Stimulated activated CD8-positive, alpha-beta memory T cell treated with anti-CD3 and anti-CD28 coated beads, Interleukin-2, amount 100 ng/mL, for 1 hour (primary cell): ENCODE measurements around the gene LINC01488.

ENCODE experiments used
- DNase-seq, 2 donors: peaks; one replicate each; pipeline ENCODE4 v3.0.0-alpha.2; 2020; ENCODE audit warnings: low read depth in 2 of 2

The LINC01488 gene

DNA sequence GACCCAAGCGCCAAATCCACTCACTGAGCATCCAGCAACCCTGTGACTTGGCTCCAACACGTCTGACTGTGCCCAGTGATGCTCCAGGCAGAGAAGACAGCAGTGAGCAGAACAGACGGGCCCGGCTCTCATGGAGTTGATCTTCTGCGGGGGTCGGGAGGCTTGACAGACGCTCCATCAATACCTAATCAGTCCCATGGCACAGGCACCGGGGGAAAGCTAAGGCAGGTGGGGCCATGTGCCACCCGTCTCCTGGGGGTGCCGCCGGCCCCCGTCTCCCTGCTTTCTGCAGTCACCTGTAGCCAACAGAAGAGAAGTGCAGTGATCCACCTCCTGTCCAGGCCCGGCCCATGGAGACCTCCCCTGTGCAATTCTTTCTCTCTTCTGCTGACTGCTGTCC, 47.5 kb downstream of the LINC01488 start:
- no peak for DNase-seq

DNA sequence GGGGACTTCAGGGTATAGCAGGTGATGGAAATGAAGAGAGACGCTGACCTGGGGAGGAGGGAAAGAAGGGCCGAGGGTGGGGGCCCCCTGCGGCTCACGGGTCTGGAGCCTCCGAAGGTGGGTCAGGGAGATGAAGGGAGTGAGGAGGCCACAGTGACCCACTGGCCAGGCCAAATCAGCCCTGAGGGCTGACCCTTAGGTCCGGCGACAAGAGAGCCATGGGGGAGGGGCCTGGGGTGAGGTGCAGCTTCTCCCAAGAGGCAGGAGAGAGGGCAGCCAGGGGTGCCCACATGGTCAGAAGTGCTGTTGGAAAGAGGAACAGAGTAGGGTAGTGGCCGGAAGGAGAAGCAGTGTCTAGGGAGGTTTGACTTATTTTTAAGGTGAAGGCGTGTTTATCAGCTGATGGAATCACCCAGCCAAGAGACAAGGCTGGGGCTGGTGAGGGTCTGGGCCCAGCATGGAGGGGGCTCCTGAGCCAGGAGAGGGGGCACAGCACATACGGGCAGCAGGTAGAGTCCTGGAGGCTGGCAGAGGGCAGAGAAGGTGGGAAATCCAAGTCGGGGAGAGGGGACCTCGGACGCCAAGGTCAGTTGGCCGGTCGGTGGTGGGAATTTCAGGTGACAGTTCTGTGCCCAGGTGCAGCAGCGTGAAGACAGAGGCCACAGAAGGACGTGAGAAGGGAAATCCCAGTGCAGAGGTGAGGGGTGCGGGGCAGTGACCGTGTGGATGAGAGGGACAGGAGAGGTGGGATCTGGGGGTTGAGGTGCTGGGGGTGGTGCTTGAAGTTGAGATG, 49.0 kb downstream of the LINC01488 start:
- DNase-seq = no peak

DNA sequence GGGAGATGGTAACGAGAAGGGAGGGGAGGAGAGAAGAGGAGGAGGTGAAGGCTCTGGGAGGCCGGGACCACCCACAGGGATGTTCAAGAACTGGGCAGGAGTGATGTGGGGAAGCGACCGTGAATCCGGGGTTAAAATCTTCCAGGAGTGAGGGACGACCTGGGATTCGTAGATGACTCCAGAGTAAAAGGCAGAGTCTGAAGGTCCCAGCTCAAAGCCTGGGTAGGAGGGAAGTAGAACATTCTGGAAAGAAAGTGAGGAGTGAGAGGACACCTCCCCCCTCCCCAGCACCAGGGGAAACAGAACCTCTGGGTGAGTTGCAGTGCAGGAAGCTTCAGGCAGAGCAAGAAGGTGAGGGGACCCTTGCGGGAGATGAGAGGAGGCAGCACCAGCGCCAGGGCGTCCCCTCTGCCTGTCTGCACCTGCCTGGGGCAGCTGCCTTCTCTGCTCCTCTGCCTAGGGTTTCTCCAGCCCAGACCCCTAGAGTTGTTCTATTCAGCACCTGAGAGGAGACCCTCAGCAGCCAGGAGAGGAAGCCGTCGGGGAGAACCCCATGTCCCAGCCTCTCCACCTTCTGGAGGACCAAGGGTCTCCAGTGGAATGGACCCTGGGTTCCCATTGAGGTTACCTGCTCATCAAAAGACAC, 49.7 kb downstream of the LINC01488 start:
- DNase-seq = no peak

DNA sequence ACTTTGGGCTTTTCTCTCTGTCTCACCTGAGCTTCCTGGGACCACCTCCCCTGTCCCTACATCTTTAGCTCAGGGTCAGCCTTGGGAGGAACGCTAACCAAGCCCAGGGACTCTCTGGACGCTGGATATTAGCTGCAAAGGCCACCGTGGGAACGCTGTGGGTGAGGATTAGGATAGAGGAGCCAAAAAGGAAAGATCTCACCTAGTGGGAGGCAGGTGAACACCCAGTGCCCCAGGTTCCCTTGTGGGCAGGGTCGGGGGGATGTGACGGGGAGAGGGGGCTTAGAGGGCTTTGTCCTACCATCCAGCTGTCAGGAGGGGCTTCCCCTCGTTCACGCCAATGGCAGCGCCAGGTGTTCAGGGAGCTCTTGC, 50.2 kb downstream of the LINC01488 start:
- DNase-seq = no peak

DNA sequence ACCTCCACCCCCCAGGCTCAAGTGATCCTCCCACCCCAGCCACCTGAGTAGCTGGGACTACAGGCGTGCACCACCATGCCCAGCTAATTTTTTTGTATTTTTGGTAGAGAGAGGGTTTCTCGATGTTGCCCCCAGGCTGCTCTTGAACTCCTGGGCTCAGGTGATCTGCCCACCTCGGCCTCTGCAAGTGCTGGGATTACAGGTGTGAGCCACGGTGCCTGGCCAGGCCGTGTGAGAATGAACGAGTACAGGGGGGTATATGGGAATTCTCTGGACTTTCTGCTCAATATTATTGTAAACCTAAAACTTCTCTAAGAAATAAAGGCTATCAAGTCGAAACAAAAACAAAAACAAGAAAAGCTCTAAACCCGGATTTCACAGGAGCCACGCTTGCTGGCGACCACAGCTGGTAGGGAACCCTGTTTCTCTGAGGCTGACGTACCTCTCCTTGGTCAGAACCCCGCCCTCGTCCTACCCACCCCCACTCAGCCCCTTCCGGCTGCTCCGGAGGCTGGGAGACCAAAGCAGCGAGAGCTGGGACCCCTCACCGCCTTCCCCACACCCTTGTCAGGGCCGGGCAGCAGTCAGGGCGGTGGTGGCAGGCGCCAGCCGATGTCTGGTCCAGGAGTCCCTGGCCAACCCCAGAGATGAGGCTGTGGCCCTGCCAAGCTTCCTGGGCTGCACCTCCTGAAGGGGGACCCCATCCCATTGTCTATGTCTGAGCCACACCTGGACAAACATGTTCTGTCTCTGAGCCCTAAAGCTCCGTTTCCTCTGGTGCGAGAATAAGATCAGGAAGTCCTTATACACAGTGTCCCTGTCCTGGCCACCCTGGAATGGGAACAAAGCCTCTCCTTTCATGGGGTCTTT, 52.1 kb downstream of the LINC01488 start:
- no peak for DNase-seq

DNA sequence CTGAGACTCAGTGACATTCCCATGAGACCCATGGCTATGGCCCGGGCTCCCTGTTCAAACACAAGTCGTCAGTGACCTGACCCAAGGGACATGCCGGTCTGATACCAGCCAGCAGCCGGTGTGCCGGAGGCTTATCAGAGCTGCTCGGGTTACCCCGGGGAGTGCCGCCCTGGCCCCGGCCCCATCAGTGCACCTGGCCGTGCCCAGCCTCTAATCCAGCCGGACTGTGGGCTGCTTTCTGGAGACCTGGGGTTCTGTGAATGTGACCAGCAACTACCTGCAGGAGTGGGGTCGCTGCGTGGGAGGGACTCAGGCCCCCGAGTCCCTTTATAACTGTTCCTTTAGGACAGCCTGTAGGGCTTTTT, 52.7 kb downstream of the LINC01488 start:
- DNase-seq = no peak

DNA sequence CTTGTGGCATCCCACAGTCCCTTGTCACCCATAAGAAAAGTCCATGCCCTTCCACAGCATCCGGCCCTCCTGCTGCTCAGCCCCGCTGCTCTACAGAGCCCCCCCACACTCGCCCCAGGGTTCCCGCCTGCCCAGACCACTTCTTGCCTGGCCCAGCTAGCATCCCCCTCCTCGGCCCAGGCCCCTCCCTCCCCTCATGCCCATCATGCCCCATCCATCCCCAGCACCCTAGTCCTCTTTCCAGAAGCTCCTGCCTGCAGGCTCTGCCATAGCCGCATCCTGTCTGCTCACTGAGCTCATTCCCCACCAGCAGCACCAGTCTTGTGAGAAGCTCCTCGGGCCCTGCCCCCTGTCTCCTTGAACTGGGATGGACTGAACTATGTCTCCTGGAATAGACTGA, 54.4 kb downstream of the LINC01488 start:
- DNase-seq = no peak

DNA sequence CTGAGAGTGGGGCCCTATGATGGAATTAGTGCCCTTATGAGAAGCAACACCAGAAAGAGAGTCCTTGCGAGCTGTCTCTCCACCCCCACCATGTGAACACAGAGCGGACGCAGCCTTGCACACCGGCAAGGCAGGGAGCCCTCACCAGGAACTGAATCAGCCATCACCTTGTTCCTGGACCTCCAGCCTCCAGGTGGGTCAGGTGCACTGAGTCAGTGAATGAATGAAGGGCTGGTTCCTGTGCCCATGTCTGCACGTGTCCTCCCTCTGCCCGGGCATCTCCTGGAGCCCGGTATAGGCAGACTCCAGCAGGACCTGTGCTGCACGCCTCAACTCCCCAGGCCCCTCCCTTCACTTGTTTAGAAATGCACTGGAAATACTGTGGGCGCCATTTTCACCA, 54.9 kb downstream of the LINC01488 start:
- no peak for DNase-seq

DNA sequence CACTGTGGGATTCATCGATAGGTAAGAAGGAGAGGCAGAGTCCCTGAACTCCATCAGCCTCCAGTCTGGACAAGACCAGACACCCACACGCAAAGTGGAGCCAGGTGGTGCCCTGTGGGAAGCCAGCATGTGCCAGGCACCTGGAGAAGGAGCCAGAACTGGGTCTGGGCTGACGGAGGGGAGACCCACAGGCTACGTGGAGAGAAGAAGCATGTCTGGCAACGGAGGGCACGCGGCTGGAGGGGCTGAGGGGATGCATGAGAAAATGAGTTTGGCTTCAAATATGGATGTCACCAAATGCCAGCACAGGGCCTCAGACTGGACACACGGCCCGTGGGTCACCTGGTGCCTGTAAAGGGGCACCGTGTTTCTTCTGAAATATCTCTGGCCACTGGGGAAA, 55.7 kb downstream of the LINC01488 start:
- no peak for DNase-seq

DNA sequence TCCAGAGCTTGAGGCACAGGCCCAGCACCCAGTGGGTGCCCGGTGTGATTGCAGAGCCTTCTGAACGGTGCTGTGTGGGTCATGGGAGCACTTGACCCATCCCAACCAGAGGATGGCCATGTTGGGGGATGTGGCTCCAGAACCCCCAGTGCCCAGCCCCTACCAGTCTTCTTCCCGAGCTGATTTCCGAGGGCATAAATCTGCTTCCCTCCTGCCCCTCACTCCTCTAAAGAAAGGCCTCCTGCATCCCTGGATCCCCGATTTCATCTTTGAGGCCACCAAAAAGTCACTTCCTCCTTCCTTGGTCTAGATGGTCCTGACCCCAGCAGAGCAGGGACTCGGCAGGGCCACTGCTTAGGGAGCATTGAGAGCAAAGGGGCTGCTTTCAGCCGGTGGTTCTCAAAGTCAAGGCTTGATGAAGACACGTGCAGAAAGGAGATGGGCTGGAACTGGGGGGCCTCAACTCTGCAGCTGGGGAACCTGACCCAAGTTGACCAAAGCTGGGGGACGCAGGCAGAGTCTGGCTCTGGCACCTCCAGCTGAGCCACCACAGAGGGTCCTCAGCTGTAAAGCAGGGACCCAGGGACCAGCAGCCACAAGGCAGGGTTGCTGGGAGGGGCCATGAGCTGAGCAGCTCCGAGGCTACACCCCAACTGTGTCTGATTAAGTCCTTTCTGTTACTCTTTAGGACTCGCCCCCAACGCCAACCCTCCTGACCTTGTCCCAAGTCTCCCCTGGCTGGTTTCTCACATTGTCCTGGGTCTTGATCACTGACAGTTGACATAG, 56.6 kb downstream of the LINC01488 start:
- no peak for DNase-seq

DNA sequence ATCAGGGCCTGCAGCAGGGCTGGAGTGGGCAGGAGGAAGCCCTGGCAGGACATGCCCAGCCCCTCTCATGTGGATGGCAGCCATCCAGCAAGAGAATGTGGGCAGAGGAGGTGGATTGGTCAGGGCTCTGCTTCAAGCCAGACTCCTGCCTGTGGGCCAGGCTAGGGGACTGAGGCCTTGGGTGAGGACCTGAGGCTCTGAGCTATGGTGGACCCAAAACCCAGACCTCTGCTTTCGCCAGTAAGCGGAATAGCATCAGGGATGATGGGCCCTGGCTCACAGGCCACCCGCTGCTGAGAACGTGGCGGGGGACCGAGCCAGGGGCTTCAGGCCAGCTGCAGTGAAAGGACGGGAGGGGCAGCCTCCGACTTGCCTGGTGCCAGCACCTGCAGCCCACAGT, 57.4 kb downstream of the LINC01488 start:
- DNase-seq = no peak

DNA sequence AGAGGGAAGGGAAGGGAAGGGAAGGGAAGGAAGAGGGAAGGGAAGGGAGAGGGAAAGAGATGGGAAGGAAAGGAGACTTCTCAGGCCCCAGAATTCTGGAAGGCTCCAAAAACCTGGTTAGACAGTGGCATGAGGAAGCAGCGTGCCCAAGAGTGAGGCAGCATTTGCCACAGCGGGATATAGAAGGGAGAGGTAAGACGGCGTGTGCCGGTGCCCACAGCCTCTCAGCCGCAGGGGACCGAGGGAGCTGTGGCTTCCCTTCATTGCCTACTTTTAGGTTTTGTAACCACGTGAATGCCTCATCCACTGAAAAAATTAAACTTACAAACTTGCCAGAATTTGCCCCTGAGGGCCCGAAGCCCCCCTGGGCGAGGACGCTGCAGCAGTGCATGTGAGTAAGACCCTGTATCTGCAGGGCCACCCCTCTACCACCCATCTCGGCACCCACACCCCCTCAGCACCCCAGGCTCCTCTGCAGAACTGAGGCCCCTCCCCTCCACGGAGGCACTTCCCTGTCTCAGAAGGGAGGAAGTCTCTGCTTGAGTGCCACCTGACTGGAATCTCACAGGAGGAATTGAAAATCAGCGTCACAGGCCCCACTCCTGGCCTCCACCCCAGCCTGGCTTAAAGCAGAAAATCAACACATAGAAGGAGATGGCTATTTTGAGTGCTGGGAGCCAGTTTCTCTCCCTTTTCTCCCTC, 58.1 kb downstream of the LINC01488 start:
- no peak for DNase-seq

DNA sequence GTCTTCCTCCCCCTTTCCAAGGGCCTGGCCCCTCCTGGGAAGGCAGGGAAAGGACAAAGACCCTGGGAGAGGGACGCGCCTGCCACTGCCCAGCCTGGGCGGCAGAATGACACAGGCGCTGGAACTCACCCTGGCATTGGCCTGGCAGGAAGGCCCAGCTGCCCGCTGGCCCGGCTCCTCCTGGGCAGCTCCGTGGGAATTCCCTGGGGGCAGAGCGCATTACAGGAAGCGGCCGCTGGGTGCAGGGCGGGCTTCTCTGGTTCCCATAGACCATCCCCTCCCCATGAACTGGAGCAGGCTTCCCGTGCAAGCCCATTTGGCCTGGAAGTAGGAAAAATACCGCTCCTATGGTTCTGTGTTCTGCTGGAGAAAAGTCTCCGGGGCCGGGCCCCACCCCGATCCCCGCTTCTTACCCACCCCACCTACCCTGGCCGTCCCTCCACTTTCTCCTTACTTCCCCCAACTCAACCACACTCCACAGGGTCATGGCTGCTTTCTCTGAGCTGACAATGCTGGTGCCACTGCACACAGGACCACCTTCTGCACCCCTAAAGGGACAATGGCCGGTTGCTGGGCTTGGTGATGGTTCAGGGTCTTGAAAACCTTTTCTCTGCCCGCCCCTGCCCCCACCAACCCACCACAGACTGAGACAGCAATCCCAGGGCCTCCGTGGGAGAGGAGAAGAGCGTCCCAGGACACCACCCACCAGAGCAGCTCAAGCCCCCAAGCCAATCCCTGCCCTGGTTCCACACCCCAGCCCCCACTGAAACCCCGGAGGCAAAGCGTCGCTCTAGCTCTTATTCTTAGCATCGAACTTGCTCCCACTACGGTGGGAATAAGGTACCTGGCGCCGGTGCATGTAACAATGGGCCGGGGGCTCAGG, 58.9 kb downstream of the LINC01488 start:
- no peak for DNase-seq

DNA sequence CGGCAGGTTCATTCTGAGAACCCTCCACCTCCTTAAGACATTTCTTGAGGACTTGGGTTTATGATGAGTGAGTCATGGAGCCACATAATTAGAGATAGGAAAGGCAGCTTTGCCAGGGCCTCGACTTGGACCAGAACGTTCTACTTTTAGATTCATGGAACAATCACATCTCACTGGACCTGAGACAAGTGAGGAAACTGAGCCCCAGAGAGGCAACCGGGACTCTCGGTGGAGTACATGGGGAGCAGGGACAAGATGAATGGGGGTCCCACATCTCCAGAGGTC, 59.5 kb downstream of the LINC01488 start:
- no peak for DNase-seq

DNA sequence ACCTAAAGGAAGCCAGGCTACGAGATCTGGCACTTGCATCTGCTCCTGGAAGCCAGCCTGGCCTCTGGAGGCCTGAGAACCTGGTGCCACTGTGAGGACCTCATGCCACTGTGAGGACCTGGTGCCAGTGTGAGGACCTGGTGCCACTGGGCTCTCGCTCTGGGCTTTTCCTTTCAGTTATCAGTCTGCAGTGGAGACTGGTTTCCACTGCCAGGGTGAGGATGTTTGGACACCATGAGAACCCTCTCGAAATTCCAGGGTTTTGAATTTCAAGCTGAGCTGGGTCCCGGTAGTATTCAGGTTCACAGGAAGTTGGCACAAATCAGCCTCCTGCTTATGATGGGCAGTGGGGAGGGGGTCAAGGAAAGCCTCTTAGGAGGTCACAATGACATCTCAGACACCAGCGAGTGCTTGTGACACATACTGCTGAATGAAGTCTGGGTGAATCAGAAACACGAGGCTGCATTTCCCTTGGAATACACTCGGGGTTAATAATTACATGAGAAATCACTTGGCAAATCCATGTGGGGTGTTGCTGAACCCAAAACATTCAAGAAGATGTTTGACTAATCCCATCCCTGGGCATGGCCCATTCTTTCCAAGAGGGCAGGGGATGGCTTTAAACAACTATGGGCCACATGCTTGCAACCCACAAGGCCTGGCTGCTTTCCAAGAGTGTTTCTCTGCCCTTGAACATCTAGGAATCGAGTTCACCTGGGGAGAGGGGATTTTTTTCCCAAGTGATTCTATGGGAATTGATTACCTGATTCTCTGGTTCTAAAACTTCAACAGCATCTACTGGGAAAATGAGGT, 60.2 kb downstream of the LINC01488 start:
- no peak for DNase-seq

DNA sequence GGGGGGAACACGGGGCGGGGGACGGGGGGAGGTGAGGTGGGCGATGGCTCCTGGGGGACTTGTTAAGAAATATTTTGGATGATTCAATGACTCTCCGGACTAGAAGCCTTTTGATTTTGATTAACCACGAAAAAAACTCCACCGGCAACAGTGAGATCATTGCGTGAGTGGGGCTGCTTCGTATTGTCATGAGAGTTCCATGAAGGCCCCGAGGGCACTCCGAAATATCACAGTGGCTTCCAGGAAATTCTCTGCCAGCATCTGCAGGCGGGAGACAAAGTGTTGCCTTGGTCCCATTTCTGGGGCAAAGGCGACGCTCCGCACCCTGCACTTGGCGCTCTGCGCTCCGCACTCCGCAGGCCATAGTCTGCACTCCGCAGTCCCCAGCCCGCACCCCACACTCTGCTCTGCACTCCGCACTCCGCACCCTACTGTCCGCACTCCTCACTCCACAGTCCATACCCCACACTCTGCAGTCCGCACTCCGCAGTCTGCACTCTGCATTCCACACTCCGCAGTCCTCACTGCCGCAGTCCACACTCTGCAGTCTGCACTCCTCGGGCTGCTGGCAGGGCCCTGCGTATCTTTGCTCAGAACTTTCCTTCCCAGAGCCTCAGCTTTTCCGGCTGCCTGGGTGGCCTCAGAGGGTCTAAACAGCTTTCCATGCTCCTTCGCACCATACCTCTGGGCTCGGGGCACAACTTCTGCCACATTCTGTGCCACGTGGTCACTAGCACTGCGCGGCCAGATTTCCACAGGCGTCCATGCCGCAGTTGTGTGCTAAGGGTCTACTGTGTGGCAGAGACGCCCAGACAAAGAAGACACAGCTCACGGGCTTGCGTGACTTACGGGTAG, 61.1 kb downstream of the LINC01488 start:
- DNase-seq = no peak
